GM12873 (cell line): ENCODE measurements around the gene LRCH3.

Source experiments
- CTCF ChIP-seq: IDR thresholded peaks from 2 replicates; pipeline ENCODE4 v1.5.1; 2012; ENCODE audit warnings: low read depth, mild to moderate bottlenecking, moderate library complexity, low read length, control low read depth; ENCODE audit not compliant: insufficient read depth; ENCODE audit errors: missing control alignments

The LRCH3 gene

GRCh38 chr3:197750396-197750831, 40.6 kb upstream of the LRCH3 start:
- no peak for TF ChIP-seq CTCF

- no peak for TF ChIP-seq CTCF
Observed at GRCh38 chr3:197750858-197751737, 40.0 kb upstream of the LRCH3 start.

GRCh38 chr3:197752107-197752506, 38.9 kb upstream of the LRCH3 start:
- TF ChIP-seq CTCF, result no peak

- TF ChIP-seq CTCF, result peak; percentile 25
Observed at GRCh38 chr3:197753263-197753662, 37.8 kb upstream of the LRCH3 start.

- TF ChIP-seq CTCF, result no peak
Observed at GRCh38 chr3:197756704-197757103, 34.4 kb upstream of the LRCH3 start.

GRCh38 chr3:197758512-197758911, 32.5 kb upstream of the LRCH3 start:
- TF ChIP-seq CTCF, result no peak

- no peak for TF ChIP-seq CTCF
Observed at GRCh38 chr3:197761784-197762183, 29.3 kb upstream of the LRCH3 start.
